Smooth muscle cell (in vitro differentiated cells): Measurements from ENCODE around the gene FAM20C. TPM values are rescaled to one million over a fixed set of nuclear protein-coding genes. Genes with fewer than 3 reads are reported as not detected.

Experiments used
- DNase-seq: peaks from one replicate; lab custom pipeline; 2025; ENCODE audit not compliant: unreplicated experiment; lab: John Stamatoyannopoulos, UW
- H2AFZ ChIP-seq: fragments of 200-600 bp; sonication (generic); 2 replicates; pipeline ENCODE4 v1.6.0; 2016; ENCODE audit warnings: antibody characterized with exemption, low read depth, mild to moderate bottlenecking
- H3F3A ChIP-seq: fragments of 200-600 bp; sonication (generic); 2 replicates; pipeline ENCODE4 v1.6.0; 2017; ENCODE audit warnings: antibody characterized with exemption, low read depth
- H3K27ac ChIP-seq: fragments of 200-600 bp; sonication (generic); 2 replicates; pipeline ENCODE4 v1.5.1; 2016; ENCODE audit warnings: low read depth, mild to moderate bottlenecking
- H3K27me3 ChIP-seq: fragments of 200-600 bp; sonication (generic); 2 replicates; pipeline ENCODE4 v1.6.1; 2016; ENCODE audit warnings: low read depth, mild to moderate bottlenecking
- H3K36me3 ChIP-seq: fragments of 200-600 bp; sonication (generic); 2 replicates; pipeline ENCODE4 v1.5.1; 2016; ENCODE audit warnings: low read depth
- H3K4me1 ChIP-seq: fragments of 200-600 bp; sonication (generic); 2 replicates; pipeline ENCODE4 v1.5.1; 2016; ENCODE audit warnings: low read depth
- H3K4me2 ChIP-seq: fragments of 200-600 bp; sonication (generic); 2 replicates; pipeline ENCODE4 v1.6.0; 2016; ENCODE audit warnings: mild to moderate bottlenecking
- H3K4me3 ChIP-seq: fragments of 200-600 bp; sonication (generic); 2 replicates; pipeline ENCODE4 v1.5.1; 2016; ENCODE audit warnings: mild to moderate bottlenecking
- H3K79me2 ChIP-seq: fragments of 200-600 bp; sonication (generic); 2 replicates; pipeline ENCODE4 v1.6.0; 2016; ENCODE audit warnings: low read depth, mild to moderate bottlenecking
- H3K9ac ChIP-seq: fragments of 200-600 bp; sonication (generic); 2 replicates; pipeline ENCODE4 v1.6.0; 2016; ENCODE audit warnings: low read depth
- H3K9me3 ChIP-seq: fragments of 200-600 bp; sonication (generic); replicated peaks from 2 replicates; pipeline ENCODE4 v1.5.1; 2016; ENCODE audit warnings: low read depth
- H4K20me1 ChIP-seq: fragments of 200-600 bp; sonication (generic); 2 replicates; pipeline ENCODE4 v1.6.0; 2016; ENCODE audit warnings: low read depth
- whole genome bisulfite sequencing: methylation state at CpG from one replicate; pipeline ENCODE4 v1.1.7; 2016; ENCODE audit warnings: low lambda C conversion rate; 5-methylcytosine and 5-hydroxymethylcytosine counted together
- polyA plus RNA-seq: library from polyadenylated mRNA; unstranded; fragments of >200 nt; fragmentation: Nextera tagmentation; extraction: Ambion mirVana; gene quantifications from 2 replicates; pipeline ENCODE4 v1.2.1, GENCODE V29; 2016
- total RNA-seq: library from RNA; depleted of rRNA; stranded (reverse); fragments of >200 nt; gene quantifications from 2 replicates; pipeline ENCODE4 v1.2.3, GENCODE V29; 2014
- TF ChIP-seq, protein P1 (sequence below): fragments of 200-600 bp; sonication (generic); IDR thresholded peaks from 2 replicates; pipeline ENCODE4 v1.5.1; 2017; ENCODE audit warnings: borderline replicate concordance, mild to moderate bottlenecking, antibody characterized with exemption; ENCODE audit not compliant: insufficient read depth, poor library complexity, severe bottlenecking

FAM20C gene
- total and polyA plus RNA-seq, 2 experiments from 2014 or later, result 5.6 to 6.2 TPM

DNA sequence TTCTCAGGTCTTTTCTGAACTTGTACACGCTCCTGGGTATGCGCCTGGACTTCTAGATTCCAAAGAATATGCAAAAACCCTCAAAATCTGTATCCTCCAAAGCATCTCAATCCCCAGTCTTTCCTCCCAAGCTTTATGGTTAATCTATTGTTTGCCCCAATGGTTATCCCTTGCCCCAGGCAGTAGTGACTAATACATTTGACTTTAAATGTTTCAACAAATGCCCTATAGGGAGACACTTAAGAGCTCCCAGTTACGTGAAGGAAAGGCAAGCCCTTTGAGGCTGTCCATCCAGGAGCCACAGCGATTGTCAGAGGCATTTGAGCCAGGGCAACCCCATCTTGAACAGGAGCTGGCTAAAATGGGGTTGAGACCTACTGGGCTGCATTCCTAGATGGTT, 84.9 kb downstream of the FAM20C start:
- Histone ChIP-seq H2AFZ (no peak overlapping the region), H3K9me3 (peaks cover 3% of the 10 kb centered on the region), H3K4me2 (no peak overlapping the region), H3K79me2 (no peaks in the 10 kb centered on the region), H3K4me3 (no peak overlapping the region), H3F3A (no peaks in the 10 kb centered on the region), H3K4me1 (no peaks in the 10 kb centered on the region), H3K27me3 (no peaks in the 10 kb centered on the region), H3K36me3 (no peaks in the 10 kb centered on the region), H4K20me1 (no peaks in the 10 kb centered on the region), H3K9ac (no peak overlapping the region), H3K27ac (no peak overlapping the region)
- no peak for DNase-seq
- WGBS, result 80% methylated on average over 4 of the region's 4 CpGs
- TF ChIP-seq, protein P1, sequence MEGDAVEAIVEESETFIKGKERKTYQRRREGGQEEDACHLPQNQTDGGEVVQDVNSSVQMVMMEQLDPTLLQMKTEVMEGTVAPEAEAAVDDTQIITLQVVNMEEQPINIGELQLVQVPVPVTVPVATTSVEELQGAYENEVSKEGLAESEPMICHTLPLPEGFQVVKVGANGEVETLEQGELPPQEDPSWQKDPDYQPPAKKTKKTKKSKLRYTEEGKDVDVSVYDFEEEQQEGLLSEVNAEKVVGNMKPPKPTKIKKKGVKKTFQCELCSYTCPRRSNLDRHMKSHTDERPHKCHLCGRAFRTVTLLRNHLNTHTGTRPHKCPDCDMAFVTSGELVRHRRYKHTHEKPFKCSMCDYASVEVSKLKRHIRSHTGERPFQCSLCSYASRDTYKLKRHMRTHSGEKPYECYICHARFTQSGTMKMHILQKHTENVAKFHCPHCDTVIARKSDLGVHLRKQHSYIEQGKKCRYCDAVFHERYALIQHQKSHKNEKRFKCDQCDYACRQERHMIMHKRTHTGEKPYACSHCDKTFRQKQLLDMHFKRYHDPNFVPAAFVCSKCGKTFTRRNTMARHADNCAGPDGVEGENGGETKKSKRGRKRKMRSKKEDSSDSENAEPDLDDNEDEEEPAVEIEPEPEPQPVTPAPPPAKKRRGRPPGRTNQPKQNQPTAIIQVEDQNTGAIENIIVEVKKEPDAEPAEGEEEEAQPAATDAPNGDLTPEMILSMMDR, result no peak

DNA sequence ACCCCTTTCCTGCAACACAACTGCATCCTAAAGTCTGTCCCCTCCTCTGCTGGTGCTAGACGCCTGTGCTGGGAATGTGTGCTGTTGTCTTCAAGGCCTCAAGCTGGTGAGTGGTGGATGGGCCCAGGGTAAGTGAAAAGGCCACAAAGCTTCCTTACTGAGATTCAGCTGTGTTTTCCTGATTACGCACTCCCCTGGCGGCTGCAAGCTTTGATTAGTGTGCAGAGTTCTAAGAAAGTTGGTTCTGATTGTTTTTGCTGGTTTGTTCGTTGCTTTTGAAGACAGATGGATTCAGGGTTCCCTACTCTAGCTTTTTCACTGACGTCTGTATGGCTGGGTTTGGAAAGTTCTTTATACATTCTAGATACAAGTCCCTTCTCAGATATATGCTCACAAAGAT, 85.7 kb downstream of the FAM20C start:
- WGBS, result 85% methylated on average over 5 of the region's 5 CpGs
- Histone ChIP-seq H3K4me2 (no peak overlapping the region), H3K9ac (no peak overlapping the region), H2AFZ (no peak overlapping the region), H3K27ac (no peak overlapping the region), H3F3A (no peaks in the 10 kb centered on the region), H3K27me3 (no peaks in the 10 kb centered on the region), H3K79me2 (no peaks in the 10 kb centered on the region), H3K4me3 (no peak overlapping the region), H3K36me3 (no peaks in the 10 kb centered on the region), H4K20me1 (no peaks in the 10 kb centered on the region), H3K9me3 (peaks cover 3% of the 10 kb centered on the region), H3K4me1 (no peaks in the 10 kb centered on the region)
- DNase-seq, result no peak
- TF ChIP-seq, protein P1, result no peak

DNA sequence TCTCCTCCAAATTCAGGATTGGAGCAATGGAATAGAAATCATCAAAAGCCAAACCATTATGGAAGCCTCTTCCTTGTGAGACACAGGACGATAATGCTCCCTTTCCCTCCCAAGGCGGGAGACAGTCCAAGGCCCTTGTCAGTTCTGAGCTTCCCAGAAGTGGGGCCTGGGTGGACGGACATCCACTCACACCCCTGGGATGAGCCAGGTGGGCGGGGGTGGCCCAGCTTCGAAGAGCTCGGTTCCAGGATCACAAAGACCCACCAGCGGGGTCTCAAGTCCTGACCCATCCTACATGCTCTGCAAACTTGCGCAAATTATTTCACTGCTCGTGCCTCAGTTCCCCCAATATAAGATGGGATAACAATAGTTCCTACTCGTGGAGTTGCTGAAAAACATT, 87.5 kb downstream of the FAM20C start:
- Histone ChIP-seq H3K9me3 (peaks cover 3% of the 10 kb centered on the region), H3F3A (no peaks in the 10 kb centered on the region), H3K4me3 (no peak overlapping the region), H4K20me1 (no peaks in the 10 kb centered on the region), H3K79me2 (no peaks in the 10 kb centered on the region), H3K9ac (no peak overlapping the region), H2AFZ (no peak overlapping the region), H3K4me1 (no peaks in the 10 kb centered on the region), H3K36me3 (no peaks in the 10 kb centered on the region), H3K27ac (no peak overlapping the region), H3K4me2 (no peak overlapping the region), H3K27me3 (no peaks in the 10 kb centered on the region)
- TF ChIP-seq, protein P1, result no peak
- no peak for DNase-seq
- 80% methylated on average over 10 of the region's 10 CpGs for WGBS

DNA sequence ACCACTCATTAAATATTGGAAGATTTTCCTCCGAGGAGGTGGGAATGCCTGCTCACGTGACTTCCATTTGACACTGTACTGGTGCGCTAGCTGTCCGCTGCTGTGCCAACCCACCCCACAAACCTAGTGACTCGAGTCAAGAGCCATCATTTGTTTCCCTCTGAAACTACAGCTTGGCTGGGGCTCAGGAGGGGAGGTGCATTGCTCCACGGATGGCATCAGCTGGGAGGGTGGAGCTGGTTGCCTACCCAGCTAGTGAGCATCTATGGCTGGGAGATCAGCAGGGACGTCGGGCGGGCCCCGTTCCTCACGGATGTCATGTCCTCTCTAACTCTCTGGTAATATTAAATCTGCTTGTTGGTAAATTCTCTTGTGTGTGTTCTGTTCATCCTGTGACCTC, 88.1 kb downstream of the FAM20C start:
- no peak for DNase-seq
- TF ChIP-seq, protein P1, result no peak
- H3K4me3 ChIP-seq, result no peak overlapping the region
- no peaks in the 10 kb centered on the region for H3K27me3 ChIP-seq
- no peaks in the 10 kb centered on the region for H3K4me1 ChIP-seq
- no peak overlapping the region for H3K9ac ChIP-seq
- H4K20me1 ChIP-seq, result no peaks in the 10 kb centered on the region
- H3F3A ChIP-seq, result no peaks in the 10 kb centered on the region
- peaks cover 3% of the 10 kb centered on the region for H3K9me3 ChIP-seq
- no peaks in the 10 kb centered on the region for H3K79me2 ChIP-seq
- no peaks in the 10 kb centered on the region for H3K36me3 ChIP-seq
- no peak overlapping the region for H3K4me2 ChIP-seq
- no peak overlapping the region for H2AFZ ChIP-seq
- no peak overlapping the region for H3K27ac ChIP-seq
- WGBS, result 91% methylated on average over 11 of the region's 11 CpGs
